Measurements from ENCODE around the gene ATXN7L3B.
A peak's percentile ranks its signal among the peaks of the same experiment; 100 is the strongest.
"Not testable (repeated sequence)": the region's sequence is repeated elsewhere in the genome, so short reads cannot be mapped to it uniquely, and the experiment has no call there.

Gene ATXN7L3B

GRCh38 chr12:74537707-74538385, at the start of gene ATXN7L3B:
Gene ATXN7L3B, plus strand, starts transcription at chr12:74537835. Its CDS starts 278 bp downstream, at chr12:74538113.
- DNase-seq = peak; percentile 91 to 96

GRCh38 chr12:74488134-74488533, 49.5 kb upstream of the ATXN7L3B start:
- DNase-seq = no peak

- no peak for DNase-seq
Observed at GRCh38 chr12:74489543-74489942, 48.1 kb upstream of the ATXN7L3B start.

GRCh38 chr12:74490390-74491064, 47.1 kb upstream of the ATXN7L3B start:
- DNase-seq = no peak

- DNase-seq = no peak
Observed at GRCh38 chr12:74491374-74491773, 46.3 kb upstream of the ATXN7L3B start.

- DNase-seq = no peak
Observed at GRCh38 chr12:74499192-74499591, 38.4 kb upstream of the ATXN7L3B start.

- DNase-seq = not testable (repeated sequence)
Observed at GRCh38 chr12:74508873-74509657, 28.6 kb upstream of the ATXN7L3B start.

- DNase-seq = no peak
Observed at GRCh38 chr12:74509886-74510285, 27.7 kb upstream of the ATXN7L3B start.

GRCh38 chr12:74514098-74514872, 23.4 kb upstream of the ATXN7L3B start:
- no peak for DNase-seq

- no peak for DNase-seq
Observed at GRCh38 chr12:74515849-74516248, 21.8 kb upstream of the ATXN7L3B start.

- no peak for DNase-seq
Observed at GRCh38 chr12:74526535-74526934, 11.1 kb upstream of the ATXN7L3B start.

- no peak for DNase-seq
Observed at GRCh38 chr12:74527491-74527890, 10.1 kb upstream of the ATXN7L3B start.

GRCh38 chr12:74530676-74531075, 7.0 kb upstream of the ATXN7L3B start:
- DNase-seq = no peak

- DNase-seq = peak; percentile 31 to 38
Observed at GRCh38 chr12:74535536-74535935, 2.1 kb upstream of the ATXN7L3B start.

GRCh38 chr12:74537126-74537706, 419 bp upstream of the ATXN7L3B start:
- peak; percentile 60 to 74 for DNase-seq

- DNase-seq = peak; percentile 5 to 11
Observed at GRCh38 chr12:74538491-74539258, 1.0 kb downstream of the ATXN7L3B start.

- no peak for DNase-seq
Observed at GRCh38 chr12:74539261-74539660, 1.6 kb downstream of the ATXN7L3B start.

- no peak for DNase-seq
Observed at GRCh38 chr12:74539765-74540526, 2.3 kb downstream of the ATXN7L3B start.

GRCh38 chr12:74541074-74541473, 3.4 kb downstream of the ATXN7L3B start:
- no peak for DNase-seq

- DNase-seq = no peak
Observed at GRCh38 chr12:74547249-74547648, 9.6 kb downstream of the ATXN7L3B start.

- DNase-seq = no peak
Observed at GRCh38 chr12:74551291-74551690, 13.7 kb downstream of the ATXN7L3B start.

Data from inflammatory macrophage treated with lipopolysaccharide for 1 hour (primary cell).